GM18526 (cell line): ENCODE results near the gene RND3.

ENCODE experiments used
- POLR2A ChIP-seq: IDR thresholded peaks from 3 replicates; pipeline ENCODE4 v1.6.1; 2011; ENCODE audit not compliant: insufficient read length; ENCODE audit errors: extremely low read depth

RND3 gene

DNA sequence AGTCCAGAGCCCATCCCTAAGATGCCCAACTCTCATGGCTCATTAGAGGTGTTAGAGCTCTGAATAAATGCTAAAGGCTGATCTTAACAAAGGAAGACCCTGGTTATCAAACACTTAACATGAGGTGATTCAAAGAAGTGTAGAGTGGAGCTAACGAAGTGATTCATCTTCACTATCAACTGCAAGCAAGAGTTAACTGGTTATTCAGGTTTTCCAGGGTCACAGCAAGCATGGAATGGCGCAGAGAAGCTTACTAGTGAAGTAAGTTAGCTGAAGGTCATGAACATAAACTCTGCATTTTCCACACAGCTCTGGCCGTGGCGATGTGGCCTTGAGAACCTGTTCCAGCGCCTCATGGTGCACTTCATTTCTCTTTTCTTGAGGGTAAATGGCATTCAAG lies 17.0 kb downstream of the RND3 start:
- TF ChIP-seq POLR2A: no peak

DNA sequence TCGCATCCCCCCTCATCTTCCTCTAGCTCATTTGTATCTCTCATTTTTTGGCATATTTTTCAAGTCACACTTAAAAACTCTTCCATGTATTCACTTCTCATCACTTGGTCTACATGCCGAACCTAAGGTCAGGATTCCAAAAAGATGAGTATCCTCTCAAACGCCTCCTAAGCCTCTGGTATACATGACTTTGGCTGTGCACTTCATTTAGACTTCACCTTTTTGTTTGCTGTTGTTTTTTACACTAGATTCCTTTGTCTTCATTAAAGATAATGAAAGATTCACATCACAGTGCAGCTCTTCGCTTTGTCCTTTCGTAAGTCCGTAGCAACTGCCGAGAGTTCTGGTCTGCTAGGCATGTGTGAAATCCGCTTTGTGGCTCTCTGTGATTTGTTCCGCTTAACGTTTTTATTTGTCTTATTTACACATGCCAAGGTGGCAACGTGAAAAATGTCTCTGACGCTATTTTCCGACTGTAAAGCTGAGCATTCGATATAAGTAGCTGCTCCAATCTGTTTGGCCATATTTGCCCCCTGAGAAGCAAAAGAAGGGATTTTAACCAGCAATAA lies 17.7 kb downstream of the RND3 start:
- no peak for TF ChIP-seq POLR2A

DNA sequence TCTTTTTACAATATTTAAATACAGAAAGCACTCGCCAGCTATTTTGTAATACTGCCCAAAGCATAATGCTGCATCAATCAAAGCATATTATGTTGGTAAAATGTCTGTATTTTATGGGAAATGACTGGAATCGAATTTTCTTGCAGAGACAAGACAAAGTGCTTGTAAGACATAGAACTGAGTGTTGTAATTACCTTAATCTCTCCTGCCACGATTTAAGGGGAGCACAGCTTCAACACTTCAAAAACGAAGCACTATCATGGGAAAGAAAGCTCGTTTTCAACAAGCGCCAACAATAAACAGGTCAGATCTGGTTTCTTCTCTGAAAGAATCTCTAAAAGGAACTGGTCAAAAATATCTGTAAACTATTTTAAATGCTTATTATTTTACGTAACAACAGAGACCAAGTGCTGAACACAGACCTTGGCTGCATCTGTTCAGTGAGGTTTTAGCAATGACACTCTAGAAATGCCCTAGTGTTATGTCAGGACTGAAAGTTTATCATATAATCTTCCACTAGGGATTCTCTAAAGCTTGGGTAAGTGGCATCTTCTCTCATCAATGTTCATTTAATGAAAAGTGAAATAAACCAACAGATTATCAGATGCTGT lies 19.0 kb downstream of the RND3 start:
- no peak for TF ChIP-seq POLR2A

DNA sequence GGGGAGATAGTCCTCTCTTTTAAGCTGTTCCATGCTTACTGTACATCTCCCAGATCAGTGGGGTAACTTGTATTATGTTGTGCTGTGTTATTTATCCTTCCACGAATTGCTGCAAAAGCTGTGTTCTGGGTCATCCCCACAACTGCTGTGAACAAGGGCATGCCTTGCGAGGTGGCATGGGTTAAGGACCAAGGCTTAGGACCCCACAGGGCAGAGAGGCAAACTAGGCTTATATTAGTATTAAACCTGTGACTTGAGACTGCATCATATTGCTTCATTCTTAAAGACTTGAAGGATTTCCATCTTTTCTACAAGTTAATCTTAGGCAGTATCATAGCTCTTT lies 19.9 kb downstream of the RND3 start:
- no peak for TF ChIP-seq POLR2A

DNA sequence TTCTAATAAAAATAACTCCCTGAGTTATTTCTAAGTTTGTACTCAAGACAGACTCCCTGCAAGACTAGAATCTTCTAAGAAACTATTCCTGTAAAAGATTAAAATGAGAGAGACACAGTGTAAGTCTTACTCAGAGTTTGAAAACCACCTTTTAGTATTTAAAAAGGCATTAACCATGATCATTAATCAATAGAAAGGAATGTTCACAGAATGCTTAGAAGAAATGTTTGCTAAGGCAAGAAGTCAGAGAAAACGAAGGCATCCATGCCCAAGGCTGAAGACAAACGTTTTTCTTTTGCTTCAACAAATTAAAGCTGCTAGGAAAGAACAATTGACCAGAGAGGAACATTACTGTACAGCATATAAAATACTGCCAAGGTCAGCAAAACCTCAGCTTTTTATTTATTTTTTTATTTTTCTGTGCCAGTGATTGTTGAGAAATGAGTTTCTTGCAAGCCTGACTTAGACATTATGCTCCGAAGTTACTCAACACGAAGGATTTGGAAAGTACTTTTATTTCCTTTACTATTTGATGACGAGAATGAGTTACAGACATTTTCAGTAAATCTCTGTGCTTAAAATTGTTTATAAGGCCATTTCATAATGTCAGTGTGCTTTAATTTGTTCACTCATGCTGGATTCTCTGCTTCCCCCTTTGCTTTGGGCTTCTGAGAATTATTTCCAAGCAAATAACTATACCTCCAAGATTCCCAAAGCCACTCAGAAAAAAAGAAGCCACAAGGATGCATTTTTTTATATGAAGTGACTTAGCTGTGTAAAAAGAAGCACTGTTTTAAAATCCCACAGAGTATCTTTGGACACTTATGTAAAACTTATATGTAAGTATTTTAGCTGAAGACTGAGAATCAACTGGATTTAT lies 20.5 kb downstream of the RND3 start:
- TF ChIP-seq POLR2A: no peak

DNA sequence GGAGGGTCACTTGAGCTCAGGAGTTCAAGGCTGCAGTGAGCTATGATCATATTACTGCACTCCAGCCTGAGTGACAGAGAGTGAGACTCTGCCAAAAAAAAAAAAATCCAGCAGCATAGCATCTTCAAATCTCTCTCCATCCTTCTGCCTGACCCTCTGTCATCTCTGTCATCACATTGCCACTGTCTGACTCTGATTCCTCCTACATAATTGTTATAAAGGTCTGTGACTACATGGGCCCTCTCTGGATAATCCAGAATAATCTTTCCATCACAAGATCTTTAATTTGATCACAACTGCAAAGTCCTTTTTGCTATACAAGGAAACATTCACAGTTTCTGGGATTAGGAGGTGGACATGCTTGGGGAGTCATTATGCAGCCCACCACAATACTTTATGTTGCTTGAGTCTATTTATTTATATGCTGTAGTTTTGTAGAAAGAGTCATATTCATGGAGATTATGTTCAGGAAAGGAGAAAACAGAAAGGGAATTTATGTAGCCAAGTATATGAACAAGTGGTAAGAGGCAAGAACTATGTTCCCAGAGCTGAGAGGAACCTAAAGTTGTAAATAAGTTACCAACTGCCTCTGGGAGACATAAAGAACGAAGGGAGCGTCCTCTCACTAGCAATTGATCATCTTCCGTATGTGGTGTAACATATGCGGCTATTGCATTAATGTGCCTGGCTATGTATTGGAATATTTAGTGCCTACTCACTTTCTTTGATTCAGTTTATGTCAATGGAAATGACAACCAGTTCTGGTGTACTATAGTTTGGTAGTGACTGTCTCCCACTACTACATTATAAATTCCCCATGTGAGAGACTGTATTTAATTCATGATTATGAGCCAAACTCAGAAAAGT lies 21.5 kb downstream of the RND3 start:
- no peak for TF ChIP-seq POLR2A

DNA sequence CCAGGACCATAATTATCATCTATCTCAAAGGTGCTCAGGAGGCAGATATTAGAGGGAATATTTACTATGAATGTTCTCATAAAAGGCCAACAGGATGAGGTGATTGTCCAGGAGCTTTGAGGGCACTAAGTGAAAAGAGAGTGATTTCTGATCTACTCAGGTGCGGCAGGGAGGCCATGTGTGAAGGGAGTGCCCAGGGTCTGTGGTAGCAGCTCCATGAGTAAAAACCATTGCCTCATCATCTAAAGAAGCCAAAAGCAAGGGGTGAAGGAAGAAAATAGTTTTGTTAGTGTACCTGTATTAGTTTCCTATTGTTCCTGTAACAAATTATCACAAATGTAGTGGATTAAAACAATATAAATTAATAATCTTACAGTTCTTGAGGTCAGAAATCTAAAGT lies 22.5 kb downstream of the RND3 start:
- TF ChIP-seq POLR2A: no peak

DNA sequence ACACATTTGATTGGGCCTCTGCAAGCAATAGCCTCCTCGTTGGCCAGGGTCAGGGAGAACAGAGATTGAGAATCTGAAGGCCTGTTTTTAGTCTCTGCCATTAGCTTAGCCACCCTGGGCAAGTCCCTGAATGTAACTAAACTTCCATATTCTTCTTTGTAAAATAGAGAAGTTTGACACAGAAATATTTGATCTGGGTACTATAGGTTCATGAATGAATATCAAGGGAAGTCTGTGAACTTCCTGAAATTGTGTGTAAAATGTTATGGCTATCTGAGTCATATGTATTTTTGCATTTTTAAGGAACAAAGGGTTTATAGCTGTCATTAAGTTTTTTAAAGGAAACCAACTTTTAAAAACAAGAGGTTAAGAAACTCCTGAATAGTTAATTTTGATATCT lies 23.2 kb downstream of the RND3 start:
- no peak for TF ChIP-seq POLR2A

DNA sequence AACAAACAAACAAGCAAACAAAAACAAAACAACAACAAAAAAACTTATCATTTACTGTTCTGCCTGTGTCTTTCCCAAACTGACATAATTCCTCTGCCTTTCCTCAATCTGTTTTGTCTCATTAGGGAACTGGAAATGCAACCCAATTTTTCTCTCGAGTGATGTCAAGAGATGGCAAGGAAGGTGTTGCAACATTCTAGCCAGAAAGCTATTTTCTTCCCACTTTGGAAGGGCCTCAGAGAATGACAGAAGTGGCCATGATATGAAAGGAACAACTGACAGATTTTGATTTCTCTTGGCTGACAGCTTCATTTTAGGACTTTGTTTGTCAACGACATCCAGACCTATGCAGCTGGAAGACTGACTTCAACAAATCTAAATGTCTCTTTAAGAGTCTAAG lies 24.7 kb downstream of the RND3 start:
- TF ChIP-seq POLR2A: no peak

DNA sequence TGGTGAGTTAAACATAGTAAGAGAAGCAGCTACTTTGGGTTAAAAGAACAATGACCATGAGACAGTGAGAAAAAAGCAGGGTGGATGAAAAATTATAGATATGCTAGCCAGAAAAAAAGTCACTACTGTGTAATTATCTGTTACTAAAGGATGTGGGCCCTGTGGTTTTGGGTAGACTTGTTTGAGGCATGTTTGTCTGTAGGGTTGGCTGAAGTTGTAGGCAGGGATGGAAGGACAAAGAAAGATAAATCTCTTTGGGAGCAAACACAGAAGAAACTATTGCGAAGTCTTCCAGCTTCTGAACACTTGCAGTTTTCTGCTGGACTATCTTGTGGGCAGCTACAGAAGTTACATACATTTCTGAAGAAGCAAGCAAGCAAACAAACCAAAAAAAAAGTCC lies 28.2 kb downstream of the RND3 start:
- TF ChIP-seq POLR2A: no peak

DNA sequence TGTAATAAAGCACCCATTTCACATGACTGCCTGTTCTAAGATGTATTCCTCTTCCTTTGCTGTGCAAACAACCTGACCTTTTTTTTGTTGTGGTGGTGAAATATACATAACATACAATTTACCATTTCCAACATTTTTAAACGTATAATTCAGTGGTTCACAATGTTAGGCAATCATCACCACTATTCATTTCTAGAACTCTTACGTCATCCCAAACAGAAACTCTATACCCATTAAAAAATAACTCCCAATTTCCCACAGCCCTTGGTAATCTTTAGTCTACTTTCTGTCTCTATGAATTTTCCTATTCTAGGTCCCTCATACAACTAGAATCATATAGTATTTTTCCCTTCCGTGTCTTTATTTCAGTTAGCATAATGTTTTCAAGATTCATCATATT lies 36.7 kb downstream of the RND3 start:
- TF ChIP-seq POLR2A: no peak

DNA sequence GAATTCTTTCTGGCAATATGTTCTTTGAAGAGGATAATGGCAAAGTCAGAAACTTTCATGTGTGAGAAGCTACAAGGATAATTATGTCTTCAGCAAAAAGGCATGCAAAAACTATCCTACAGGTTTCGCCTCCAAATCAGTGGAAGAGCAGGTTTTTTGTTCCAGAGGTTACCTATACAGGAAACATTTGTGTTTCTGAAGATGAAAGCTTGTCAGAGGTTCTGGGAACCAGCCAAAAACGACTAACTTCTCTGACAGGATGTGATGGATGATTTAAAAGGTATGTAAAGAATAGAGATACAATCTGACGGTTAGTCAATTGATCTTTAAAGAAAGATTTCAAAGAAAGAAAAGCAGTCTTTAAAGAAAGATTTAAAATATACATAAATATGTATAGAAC lies 37.6 kb downstream of the RND3 start:
- TF ChIP-seq POLR2A: no peak

DNA sequence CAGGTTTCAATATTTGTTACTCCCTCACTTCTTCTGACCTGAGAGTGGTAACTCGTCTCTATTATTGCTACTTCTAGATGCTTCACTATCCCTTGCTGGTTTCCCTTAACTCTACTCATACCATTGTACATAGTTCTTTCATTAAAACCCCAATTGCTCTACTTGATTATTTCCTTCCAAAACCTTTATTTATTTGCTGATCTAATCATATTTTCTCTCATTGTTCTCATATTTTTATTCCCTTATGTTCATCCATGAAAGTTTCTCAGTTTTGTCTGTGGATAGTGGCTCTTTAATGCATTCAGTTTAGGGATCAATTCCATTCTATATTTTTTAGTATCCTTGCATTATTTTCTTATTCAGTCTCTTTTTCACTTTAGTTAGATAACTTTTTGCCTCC lies 42.1 kb downstream of the RND3 start:
- TF ChIP-seq POLR2A: no peak

DNA sequence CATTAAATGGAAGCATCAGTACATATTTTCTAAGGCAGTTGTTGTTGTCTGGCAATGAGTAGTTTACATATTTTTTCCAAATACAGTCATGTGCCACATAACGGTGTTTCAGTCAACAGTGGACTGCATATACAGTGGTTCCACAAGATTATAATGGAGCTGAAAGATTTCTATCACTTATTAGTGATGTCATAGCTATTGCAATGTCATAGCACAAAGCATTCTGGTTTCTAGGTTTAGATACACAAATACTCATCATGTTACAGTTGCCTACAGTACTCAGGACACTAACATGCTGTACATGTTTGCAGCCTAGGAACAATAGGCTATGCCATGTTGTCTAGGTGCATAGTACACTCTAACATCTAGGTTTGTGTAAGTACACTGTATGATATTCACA lies 45.0 kb downstream of the RND3 start:
- TF ChIP-seq POLR2A: no peak

DNA sequence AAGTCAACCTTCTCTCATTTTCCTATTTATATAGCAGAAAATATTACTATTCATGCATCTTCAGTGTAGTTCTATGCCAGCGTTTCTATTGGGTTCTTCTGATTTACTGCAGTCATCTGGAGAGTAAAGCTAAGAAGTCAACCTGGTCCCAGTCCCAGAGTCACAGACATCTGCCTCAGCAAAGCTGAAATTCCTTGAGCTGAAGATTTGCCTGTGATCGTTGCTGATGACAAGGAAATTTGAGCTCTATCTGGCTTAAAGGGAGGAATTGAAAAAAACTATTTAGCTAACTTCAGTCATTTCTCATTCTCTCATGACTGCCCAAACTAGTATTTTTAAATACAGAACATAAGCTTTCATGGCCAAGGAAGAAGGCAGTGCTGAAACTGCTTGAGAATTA lies 45.7 kb downstream of the RND3 start:
- no peak for TF ChIP-seq POLR2A

DNA sequence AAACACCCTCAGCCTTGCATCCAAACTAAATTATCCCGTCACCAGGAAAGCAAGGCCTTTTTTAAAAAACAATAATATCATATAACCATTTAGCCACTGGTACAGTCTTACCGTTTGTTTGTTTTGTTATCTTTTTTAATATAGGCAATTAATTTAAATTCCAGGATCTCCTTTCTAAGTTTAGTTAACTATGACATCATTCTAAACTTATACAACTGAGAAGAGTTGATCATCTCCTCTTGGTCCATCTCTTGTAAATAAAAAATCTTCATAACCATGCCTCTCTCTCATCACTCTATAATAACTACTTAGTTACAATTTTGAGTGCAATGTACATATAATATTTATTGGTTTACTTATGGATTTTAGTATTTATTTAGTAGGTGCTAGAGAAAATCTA lies 46.2 kb downstream of the RND3 start:
- TF ChIP-seq POLR2A: no peak
